Fibroblast of mammary gland (primary cell): ENCODE data around the gene CDH4.
"Not testable (repeated sequence)": the region's sequence is repeated elsewhere in the genome, so short reads cannot be mapped to it uniquely, and the experiment has no call there.

Experiments
- DNase-seq: peaks from one replicate; pipeline ENCODE4 v3.0.0-alpha.2; 2010; ENCODE audit warnings: low read depth
- H3K4me3 ChIP-seq: 2 replicates; pipeline ENCODE4 v1.5.1; 2011; ENCODE audit warnings: low read depth, mild to moderate bottlenecking, low read length, moderate library complexity; ENCODE audit not compliant: control insufficient read depth
- TF ChIP-seq, protein P1 (sequence below): conservative IDR thresholded peaks from 2 replicates; pipeline ENCODE4 v1.5.1; 2011; ENCODE audit warnings: low read depth, low read length, inconsistent platforms; ENCODE audit not compliant: control insufficient read depth, insufficient read depth

Gene CDH4

GRCh38 chr20:61966492-61967244, 714.6 kb downstream of the CDH4 start:
- TF ChIP-seq, protein P1, sequence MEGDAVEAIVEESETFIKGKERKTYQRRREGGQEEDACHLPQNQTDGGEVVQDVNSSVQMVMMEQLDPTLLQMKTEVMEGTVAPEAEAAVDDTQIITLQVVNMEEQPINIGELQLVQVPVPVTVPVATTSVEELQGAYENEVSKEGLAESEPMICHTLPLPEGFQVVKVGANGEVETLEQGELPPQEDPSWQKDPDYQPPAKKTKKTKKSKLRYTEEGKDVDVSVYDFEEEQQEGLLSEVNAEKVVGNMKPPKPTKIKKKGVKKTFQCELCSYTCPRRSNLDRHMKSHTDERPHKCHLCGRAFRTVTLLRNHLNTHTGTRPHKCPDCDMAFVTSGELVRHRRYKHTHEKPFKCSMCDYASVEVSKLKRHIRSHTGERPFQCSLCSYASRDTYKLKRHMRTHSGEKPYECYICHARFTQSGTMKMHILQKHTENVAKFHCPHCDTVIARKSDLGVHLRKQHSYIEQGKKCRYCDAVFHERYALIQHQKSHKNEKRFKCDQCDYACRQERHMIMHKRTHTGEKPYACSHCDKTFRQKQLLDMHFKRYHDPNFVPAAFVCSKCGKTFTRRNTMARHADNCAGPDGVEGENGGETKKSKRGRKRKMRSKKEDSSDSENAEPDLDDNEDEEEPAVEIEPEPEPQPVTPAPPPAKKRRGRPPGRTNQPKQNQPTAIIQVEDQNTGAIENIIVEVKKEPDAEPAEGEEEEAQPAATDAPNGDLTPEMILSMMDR: no peak
- H3K4me3 ChIP-seq: no peak overlapping the region
- DNase-seq: no peak

DNA sequence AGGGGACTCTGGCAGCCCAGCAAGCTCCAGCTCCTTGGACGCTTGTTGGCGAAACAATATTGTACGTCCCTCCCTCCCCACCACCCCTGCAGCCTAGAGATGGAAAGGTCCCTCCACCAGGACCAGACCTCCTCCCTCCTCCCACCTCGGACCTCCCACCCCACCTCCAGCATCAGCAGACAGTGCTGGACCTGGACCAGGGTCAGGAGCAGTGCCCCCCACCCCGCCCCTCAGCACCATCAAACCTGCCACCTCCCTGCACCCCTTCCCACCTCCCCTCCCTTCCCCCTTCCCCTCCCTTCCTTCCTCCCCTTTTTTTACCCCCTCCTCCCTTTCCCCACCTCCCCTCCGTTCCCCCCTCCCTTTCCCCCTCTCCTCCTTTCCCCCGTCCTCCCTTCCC, 715.2 kb downstream of the CDH4 start:
- TF ChIP-seq, protein P1: no peak

DNA sequence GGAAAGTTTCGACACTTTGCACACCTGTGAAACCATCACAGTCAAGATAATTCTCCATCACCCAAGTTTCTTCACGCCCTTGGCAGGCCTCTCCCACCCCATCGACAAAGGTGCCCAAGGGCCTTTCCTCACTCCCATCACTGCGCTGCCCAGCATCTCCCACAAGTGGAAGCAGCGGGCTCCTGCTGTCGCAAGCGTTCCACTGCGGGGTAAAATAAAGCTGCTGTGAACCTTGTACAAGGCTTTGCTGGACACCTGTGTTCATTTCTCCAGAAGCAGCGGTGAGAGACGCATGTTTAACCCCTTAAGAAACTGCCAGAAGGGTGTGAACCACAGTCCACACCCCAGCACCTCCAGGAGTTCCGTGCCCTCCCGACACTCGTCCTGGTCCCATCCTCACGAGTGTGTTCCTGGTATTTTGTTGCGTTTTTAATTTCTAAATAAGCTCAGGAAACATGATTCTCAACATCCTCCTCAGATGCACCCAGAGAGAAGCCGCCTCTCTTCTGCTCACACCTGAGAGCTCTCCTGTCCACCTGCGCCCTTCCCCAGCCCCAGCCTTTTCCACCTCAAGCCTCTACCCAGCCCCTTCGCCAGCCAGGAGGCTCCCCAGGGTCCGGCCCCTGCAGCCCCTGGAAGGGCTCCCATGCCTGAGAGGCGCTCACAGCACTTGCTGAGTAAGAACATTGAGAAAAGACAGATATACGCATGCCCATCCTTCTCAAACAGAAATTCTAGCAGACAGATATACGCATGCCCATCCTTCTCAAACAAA, 716.2 kb downstream of the CDH4 start:
- no peak overlapping the region for H3K4me3 ChIP-seq
- DNase-seq: no peak
- TF ChIP-seq, protein P1: no peak

More for the DNA sequence above, 715.2 kb downstream of the CDH4 start:
- no peak overlapping the region for H3K4me3 ChIP-seq
- DNase-seq: no peak

- H3K4me3 ChIP-seq: no peak overlapping the region
- TF ChIP-seq, protein P1: no peak
- no peak for DNase-seq
Observed at GRCh38 chr20:61968932-61969331, 716.9 kb downstream of the CDH4 start.

DNA sequence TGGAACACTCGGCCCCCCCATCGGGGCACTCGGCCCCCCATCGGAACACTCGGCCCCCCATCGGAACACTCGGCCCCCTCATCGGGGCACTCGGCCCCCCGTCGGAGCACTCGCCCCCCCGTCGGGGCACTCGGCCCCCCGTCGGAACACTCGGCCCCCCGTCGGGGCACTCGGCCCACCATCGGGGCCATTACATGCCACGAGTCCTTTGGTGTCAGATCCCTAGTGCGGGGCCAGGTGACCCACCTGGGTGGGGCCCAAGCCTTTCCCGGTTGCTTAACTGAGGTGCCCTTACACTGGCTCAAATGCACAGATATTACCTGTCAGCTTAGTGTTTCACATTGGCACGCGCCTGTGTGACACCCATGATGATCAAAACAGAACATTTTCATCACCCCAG, 717.7 kb downstream of the CDH4 start:
- H3K4me3 ChIP-seq: no peak overlapping the region
- TF ChIP-seq, protein P1: no peak
- no peak for DNase-seq

DNA sequence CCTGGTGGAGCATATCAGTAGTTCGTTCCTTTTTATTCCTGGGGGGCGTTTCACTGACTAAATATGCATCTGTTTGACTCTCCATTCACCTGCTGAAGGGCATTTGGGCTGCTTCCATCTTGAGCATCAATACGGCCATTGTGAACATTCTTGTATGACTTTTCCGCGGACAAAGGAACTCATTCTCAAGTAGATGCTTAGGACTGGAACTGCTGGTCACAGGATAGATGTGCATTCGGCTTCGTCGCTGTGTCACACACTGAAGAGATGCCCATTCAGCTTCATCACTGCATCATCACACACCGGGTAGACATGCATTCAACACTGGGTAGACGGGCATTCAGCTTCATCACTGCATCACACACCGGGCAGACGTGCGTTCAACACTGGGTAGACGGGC, 718.3 kb downstream of the CDH4 start:
- DNase-seq: no peak
- TF ChIP-seq, protein P1: no peak
- H3K4me3 ChIP-seq: no peak overlapping the region

GRCh38 chr20:61971595-61971994, 719.5 kb downstream of the CDH4 start:
- not testable (repeated sequence) for DNase-seq, H3K4me3 ChIP-seq
